GM19035 (cell line): ENCODE results near the gene BMP4.
"Not testable (repeated sequence)": the region's sequence is repeated elsewhere in the genome, so short reads cannot be mapped to it uniquely, and the experiment has no call there.

Experiments used
- ATAC-seq: cut with Tn5 transposase; IDR thresholded peaks from one replicate; pipeline ENCODE4 v1.9.1; 2021; ENCODE audit not compliant: unreplicated experiment

Gene BMP4

DNA sequence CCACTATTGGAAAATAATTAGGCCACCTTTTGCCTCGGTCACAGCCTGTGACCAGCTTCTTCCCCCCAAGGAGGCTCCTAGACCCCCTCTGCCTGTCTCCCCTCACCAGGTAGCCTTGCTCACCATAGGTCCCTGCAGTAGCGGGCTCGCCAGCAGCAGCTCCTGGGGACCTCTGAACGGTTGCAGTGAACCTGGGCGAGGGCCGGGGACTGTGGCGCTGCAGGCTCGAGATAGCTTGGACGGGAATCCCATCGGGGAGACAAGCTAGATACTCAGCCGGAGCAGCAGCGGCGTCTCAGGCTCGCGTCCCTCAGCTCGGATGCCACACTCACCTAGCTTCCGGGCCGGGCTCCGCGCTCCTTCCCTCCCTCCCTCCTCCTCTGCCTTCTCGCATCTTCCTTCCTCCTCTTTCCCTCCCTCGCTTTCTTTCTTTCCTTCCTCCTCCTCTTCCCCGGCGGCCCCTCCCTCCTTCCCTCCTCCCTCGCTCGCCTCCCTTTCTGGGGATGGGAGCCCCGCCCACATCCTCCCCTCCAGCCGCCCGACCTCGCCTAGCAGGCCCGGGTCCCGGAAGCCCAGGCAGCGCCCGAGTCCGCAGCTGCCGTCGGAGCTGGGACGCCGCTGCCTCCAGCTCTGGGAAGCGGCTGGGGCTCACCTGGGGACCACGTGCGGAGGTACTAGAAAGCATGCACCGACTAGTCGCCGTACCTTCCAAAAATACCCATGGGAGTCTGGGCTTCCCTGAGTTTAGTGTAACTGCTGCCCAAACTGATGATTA is at the start of gene BMP4:
Gene BMP4 (minus strand): TSS at position 399 of the 775 bp plus-strand sequence. CDS start 4,603 bp downstream, outside the sequence.
- no peak for ATAC-seq

- ATAC-seq: no peak
These were observed 46.4 kb upstream of the BMP4 start for GRCh38 chr14:54003064-54003463.

DNA sequence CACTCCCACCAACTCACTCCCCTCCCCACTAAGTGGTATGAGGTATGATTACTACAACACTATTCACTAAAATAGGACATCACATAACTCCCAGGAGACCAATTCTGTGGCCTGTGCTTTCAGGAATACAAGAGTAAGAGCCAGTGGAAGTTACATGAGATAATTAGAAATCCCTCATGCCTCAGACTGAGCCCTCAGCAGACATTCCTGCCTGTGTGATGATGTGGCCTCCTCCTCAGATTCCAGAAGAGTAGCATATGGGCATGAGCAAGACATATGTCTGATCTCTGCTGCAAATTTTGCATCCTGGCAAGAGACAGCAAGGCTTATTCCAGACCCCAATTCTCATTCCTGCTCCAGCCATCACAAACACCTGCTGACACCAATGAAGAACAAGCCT is 46.0 kb upstream of the BMP4 start:
- no peak for ATAC-seq

DNA sequence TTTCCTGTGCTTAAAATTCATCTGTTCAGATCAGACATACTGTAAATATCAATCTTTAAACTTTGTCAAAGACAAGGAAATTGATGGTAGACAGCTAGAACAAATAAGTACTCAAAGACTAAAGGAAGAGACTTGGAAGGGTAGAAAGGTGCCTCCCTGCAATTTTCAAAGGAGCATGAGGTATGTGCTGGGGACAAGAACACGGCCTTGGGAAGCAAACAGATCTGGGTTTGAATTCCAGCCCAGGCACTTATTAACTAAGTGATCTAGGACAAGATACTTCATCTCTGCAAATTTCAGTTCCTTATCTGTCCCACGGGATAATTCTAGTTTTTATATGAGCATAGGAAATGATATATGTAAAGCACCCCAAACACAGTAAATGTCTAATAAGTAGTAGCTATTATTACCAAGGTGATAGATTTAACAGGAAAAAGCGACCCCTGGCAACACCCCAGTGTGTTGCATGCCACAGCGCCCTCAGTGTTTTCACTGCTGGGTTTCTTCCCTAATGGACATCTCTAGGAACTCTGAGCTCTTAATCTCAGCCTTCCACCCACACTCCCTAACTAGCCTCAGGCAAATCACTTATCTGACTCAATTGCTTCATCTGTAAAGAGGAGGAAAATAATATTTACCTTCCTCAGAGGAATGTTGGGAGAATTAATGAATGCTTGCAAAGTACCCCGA is 44.7 kb upstream of the BMP4 start:
- ATAC-seq: no peak

DNA sequence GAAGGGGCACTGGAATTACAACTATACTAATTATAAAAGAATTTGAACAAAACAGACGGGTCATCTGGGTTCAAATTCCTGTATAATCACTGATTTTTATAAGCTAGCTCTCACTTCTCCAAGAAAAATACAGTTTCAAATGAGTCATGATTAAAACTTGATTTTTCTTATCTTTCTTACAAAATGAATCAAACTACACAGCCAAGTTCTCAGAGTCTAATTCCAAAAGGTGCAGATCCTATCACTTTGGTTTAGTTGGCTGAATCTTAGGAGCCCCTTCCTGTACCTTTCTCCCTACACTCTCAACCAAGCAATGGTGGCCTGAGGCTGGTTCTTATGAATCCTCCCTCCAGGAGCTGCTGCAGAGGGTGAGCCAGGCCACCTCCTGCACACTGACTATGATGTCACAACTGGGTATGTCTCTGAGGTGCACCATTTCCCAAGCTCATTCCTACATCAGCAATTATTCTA is 43.8 kb upstream of the BMP4 start:
- ATAC-seq: no peak

DNA sequence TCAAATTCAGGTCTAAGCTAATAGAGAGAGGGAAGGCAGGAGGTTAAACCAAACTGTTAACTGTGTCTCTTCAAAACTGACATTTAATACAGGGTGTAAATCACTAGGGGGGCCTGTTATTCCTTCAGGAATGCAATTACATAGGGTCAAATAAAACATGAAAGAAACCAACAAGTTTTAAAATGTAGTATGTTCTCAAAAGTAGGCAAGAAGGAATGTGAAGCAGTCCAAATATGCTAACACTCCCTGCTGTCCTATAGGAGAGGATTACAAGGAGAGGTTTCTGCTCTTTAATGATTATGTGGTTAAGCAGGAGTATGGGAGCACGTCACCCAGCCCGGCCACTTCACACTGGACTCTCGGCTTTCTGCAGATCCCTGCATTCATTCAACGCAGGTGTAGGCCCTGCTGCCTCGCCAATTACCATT is 42.5 kb upstream of the BMP4 start:
- ATAC-seq: no peak

GRCh38 chr14:53996041-53996440 is 39.4 kb upstream of the BMP4 start:
- no peak for ATAC-seq

DNA sequence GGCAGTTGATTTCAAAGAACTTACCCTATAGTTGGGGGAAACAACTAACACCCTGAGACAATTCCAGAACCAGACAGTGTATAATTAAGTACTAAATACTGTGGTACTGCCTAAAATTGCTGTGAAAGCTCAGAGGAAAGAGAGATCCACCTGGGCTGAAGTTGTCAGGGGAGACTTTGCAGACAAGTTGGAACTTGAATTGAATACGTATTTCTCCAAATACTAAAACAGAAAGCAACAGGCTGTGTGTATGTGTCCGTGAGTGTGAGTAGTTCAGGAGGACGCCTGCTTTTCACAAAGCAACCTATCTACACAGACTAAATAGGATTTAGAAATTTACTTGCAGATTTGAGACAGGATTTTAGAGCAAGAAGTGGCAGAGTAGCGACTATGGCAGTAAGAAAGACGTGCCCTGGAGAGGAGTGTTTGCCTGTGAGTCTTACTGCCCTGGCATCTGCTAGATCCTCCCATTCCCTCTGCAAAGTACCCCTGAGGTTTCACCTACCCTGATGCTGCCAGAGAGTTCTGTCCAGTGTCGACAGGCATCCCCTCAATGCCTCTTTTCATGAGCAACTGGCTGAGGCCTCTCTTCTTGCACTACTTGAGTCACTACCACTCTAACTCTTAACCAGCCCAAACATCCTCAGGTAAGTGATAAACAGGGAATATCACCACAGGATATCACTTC is 37.4 kb upstream of the BMP4 start:
- no peak for ATAC-seq

- ATAC-seq: no peak
These were observed 34.4 kb upstream of the BMP4 start for GRCh38 chr14:53990978-53991377.

DNA sequence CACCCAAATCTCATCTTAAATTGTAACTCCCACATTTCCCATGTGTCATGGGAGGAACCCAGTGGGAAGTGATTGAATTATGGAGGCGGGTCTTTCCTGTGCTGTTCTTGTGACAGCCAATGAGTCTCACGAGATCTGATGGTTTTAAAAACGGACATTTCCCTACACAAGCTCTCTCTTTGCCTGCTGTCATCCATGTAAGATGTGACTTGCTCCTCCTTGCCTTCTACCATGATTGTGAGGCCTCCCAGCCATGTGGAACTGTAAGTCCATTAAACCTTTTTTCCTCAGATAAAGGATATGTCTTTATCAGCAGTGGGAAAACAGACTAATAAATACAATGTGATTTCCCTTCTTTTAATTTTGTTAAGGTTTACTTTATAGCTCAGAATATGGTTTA is 30.1 kb upstream of the BMP4 start:
- ATAC-seq: not testable (repeated sequence)

GRCh38 chr14:53984958-53985357 is 28.3 kb upstream of the BMP4 start:
- not testable (repeated sequence) for ATAC-seq

DNA sequence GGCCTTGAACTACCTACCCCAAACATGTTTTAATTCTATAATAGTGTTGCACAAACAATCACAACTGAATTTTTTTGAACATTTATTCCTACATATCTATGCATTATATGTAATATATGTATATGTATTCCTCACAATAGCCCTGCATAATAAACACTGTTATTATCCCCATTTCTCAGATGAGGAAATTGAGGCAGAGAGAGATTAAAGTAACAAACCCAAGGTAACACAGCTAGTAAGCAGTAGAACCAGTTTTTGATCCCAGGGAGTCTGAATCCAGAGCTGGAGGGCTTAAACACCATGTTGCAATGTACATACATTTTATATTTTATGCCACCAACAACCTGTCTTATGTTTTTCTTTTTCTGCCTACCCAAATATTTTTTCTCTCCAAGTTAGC is 26.5 kb upstream of the BMP4 start:
- no peak for ATAC-seq

- no peak for ATAC-seq
These were observed 25.9 kb upstream of the BMP4 start for GRCh38 chr14:53982546-53982945.

DNA sequence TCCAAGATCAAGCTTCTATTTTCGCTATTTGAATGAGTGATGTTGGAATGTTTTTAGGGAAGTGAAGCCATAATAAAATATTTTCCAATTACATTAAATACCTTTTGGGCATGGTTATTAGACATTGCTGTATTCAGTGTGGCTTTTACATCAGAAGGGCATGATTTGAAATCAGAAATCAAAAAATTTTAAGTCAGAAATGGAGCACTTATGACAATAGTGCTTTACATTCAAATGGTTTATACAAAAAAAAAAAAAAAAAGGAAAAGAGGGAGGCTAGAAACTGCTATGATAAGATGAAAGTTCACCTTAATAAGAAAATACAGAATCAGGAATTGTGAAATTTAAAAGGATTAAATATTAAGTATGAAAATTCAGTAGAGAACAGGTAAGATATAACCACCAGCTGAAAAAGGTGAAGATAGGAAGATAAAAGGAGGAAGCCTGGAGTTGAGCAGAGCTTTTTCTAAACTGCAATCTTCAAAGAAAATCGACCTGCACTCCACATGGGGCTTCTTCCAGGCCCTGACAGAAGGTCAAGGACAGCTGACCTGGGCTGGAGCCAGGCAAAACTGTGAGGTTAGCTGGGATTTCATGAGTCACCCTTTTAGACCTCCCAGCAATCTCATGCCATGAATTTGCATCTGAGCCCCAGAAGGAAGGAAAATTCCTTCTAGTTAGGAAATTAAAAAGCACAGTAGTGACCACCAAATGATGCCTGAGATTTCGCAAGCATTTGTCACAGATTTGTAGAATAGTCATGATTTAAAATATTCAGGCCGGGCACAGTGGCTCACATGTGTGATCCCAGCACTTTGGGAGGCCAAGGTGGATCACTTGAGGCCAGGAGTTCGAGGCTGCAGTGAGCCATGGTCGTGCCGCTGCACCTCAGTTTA is 23.4 kb upstream of the BMP4 start:
- no peak for ATAC-seq

- ATAC-seq: no peak
These were observed 22.6 kb upstream of the BMP4 start for GRCh38 chr14:53979113-53979681.

DNA sequence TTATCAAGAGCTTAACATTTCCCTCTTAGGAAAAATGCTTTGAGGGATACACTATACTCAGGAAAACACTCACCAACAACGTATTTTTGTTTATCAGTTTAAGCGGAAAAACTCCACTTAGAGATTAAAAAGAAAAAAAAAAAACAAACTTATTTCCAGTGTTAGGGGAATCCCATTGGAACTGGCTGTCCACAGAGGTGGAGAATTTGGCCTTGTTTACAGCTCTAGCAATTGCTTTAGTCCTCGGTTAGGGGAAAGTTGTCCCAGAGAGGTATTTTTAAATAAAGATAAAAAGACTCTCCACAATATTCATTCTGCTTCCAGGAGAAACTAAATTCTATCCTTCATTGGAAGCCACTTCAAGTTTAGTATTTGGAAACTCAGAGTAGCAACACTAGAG is 21.6 kb upstream of the BMP4 start:
- ATAC-seq: no peak

- no peak for ATAC-seq
These were observed 18.8 kb upstream of the BMP4 start for GRCh38 chr14:53975444-53975843.

DNA sequence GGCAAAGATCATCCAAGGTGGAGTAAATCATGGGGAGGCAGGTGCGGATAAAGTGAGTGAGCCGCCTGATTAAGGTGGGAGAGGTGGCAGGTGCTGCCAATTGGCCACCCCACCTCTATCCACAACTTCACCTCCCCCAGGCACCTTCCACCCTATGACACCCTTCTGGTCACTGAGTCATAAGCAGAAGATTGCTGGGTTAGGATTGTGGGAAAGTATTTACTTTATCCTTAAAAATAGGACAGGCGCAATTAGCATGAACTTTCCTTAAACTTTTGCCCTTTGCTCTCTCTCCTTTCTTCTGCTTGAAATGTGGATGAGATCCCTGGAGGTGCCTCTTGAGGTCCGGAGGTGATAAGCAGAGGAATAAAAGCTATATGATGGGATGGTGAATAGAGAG is 14.9 kb upstream of the BMP4 start:
- no peak for ATAC-seq

- ATAC-seq: no peak
These were observed 12.7 kb upstream of the BMP4 start for GRCh38 chr14:53969326-53969725.

- ATAC-seq: no peak
These were observed 12.1 kb upstream of the BMP4 start for GRCh38 chr14:53968726-53969125.
